H9 (cell line): ENCODE measurements around the gene RUSC2. TPM values are rescaled to one million over a fixed set of nuclear protein-coding genes. Genes with fewer than 3 reads are reported as not detected.

Experiments
- DNase-seq: peaks from one replicate; pipeline ENCODE4 v3.0.0-alpha.2; 2017
- H2AFZ ChIP-seq: one replicate; pipeline ENCODE4 v1.6.1; 2013; ENCODE audit warnings: mild to moderate bottlenecking, low read length, control low read depth, moderate library complexity
- H2AK5ac ChIP-seq: 2 replicates; pipeline ENCODE4 v1.6.1; 2013; ENCODE audit warnings: low read length, control low read depth, mixed read lengths; ENCODE audit not compliant: insufficient read length
- H2BK120ac ChIP-seq: one replicate; pipeline ENCODE4 v1.6.1; 2013; ENCODE audit warnings: low read depth, mild to moderate bottlenecking, low read length, control low read depth, inconsistent platforms; ENCODE audit not compliant: poor library complexity, severe bottlenecking
- H2BK12ac ChIP-seq: 2 replicates; pipeline ENCODE4 v1.6.1; 2013; ENCODE audit warnings: low read length, control low read depth, mixed read lengths, low read depth; ENCODE audit not compliant: insufficient read length
- H2BK15ac ChIP-seq: 2 replicates; pipeline ENCODE4 v1.6.1; 2013; ENCODE audit warnings: low read depth, low read length, control low read depth
- H2BK20ac ChIP-seq: one replicate; pipeline ENCODE4 v1.6.1; 2013; ENCODE audit warnings: low read depth, mild to moderate bottlenecking, low read length, control low read depth, inconsistent platforms; ENCODE audit not compliant: poor library complexity, severe bottlenecking
- H2BK5ac ChIP-seq: 2 replicates; pipeline ENCODE4 v1.6.1; 2013; ENCODE audit warnings: low read length, control low read depth, mixed read lengths; ENCODE audit not compliant: insufficient read length
- H3K14ac ChIP-seq: 2 replicates; pipeline ENCODE4 v1.6.1; 2013; ENCODE audit warnings: low read length, control low read depth; ENCODE audit not compliant: insufficient read depth
- H3K18ac ChIP-seq: 2 replicates; pipeline ENCODE4 v1.6.1; 2013; ENCODE audit warnings: low read depth, mild to moderate bottlenecking, mixed read lengths, low read length, control low read depth; ENCODE audit not compliant: insufficient read length
- H3K23ac ChIP-seq: 2 replicates; pipeline ENCODE4 v1.6.1; 2013; ENCODE audit warnings: low read length, control low read depth, mixed read lengths, low read depth; ENCODE audit not compliant: insufficient read length
- H3K23me2 ChIP-seq: 2 replicates; pipeline ENCODE4 v1.6.1; 2013; ENCODE audit warnings: low read depth, mild to moderate bottlenecking, mixed read lengths, low read length, control low read depth; ENCODE audit not compliant: insufficient read length, poor library complexity, severe bottlenecking
- H3K27ac ChIP-seq: 2 replicates; pipeline ENCODE4 v1.5.1; 2013; ENCODE audit warnings: low read length, control low read depth, mixed read lengths, low read depth; ENCODE audit not compliant: insufficient read length
- H3K27me3 ChIP-seq: 2 replicates; pipeline ENCODE4 v1.6.1; 2013; ENCODE audit warnings: low read length, control low read depth, inconsistent platforms; ENCODE audit not compliant: insufficient read depth
- H3K4ac ChIP-seq: 2 replicates; pipeline ENCODE4 v1.6.1; 2013; ENCODE audit warnings: low read depth, mild to moderate bottlenecking, control low read depth, inconsistent platforms, low read length, moderate library complexity
- H3K4me1 ChIP-seq: 2 replicates; pipeline ENCODE4 v1.6.1; 2013; ENCODE audit warnings: low read length, control low read depth, inconsistent platforms; ENCODE audit not compliant: insufficient read depth
- H3K4me2 ChIP-seq: 2 replicates; pipeline ENCODE4 v1.6.1; 2013; ENCODE audit warnings: low read length, control low read depth, mixed read lengths; ENCODE audit not compliant: insufficient read length, insufficient read depth
- H3K56ac ChIP-seq: 2 replicates; pipeline ENCODE4 v1.6.1; 2013; ENCODE audit warnings: low read depth, mild to moderate bottlenecking, mixed read lengths, low read length, control low read depth; ENCODE audit not compliant: insufficient read length
- H3K79me1 ChIP-seq: 2 replicates; pipeline ENCODE4 v1.6.1; 2013; ENCODE audit warnings: low read depth, mild to moderate bottlenecking, moderate library complexity, low read length, control low read depth, inconsistent platforms; ENCODE audit not compliant: insufficient read depth, poor library complexity, severe bottlenecking
- H3K79me2 ChIP-seq: 2 replicates; pipeline ENCODE4 v1.6.1; 2013; ENCODE audit warnings: low read length, control low read depth, inconsistent platforms; ENCODE audit not compliant: insufficient read depth
- H3K9ac ChIP-seq: 2 replicates; pipeline ENCODE4 v1.6.1; 2013; ENCODE audit warnings: low read length, control low read depth, mixed read lengths; ENCODE audit not compliant: insufficient read length; ENCODE audit errors: extremely low read depth
- H3K9me3 ChIP-seq: one replicate; pipeline ENCODE4 v1.6.1; 2013; ENCODE audit warnings: low read depth, low read length, inconsistent platforms; ENCODE audit not compliant: control insufficient read depth
- H3T11ph ChIP-seq: one replicate; pipeline ENCODE4 v1.6.1; 2013; ENCODE audit warnings: mild to moderate bottlenecking, low read length, control low read depth, inconsistent platforms
- H4K20me1 ChIP-seq: one replicate; pipeline ENCODE4 v1.6.1; 2013; ENCODE audit not compliant: control insufficient read depth, insufficient read length, insufficient read depth
- H4K5ac ChIP-seq: 2 replicates; pipeline ENCODE4 v1.6.1; 2013; ENCODE audit warnings: low read depth, mild to moderate bottlenecking, mixed read lengths, low read length, control low read depth; ENCODE audit not compliant: insufficient read length
- H4K8ac ChIP-seq: replicated peaks from 2 replicates; pipeline ENCODE4 v1.6.1; 2013; ENCODE audit warnings: low read length, control low read depth, mixed read lengths, low read depth; ENCODE audit not compliant: insufficient read length
- H4K91ac ChIP-seq: 2 replicates; pipeline ENCODE4 v1.6.1; 2013; ENCODE audit warnings: low read depth, mild to moderate bottlenecking, moderate library complexity, mixed read lengths, low read length, control low read depth; ENCODE audit not compliant: insufficient read length
- H3K27ac Mint-ChIP-seq, 3 experiments: 2 replicates in 2 of 3; 3 replicates in 1 of 3; pipeline ENCODE4 v1.8.0; 2020 to 2021; ENCODE audit warnings: mixed read lengths in 3 of 3, mild to moderate bottlenecking in 1 of 3, moderate library complexity in 1 of 3
- H3K27me3 Mint-ChIP-seq: 2 replicates; pipeline ENCODE4 v1.8.0; 2021; ENCODE audit warnings: low read depth, mild to moderate bottlenecking, moderate library complexity, mixed read lengths
- H3K36me3 Mint-ChIP-seq, 3 experiments: 2 replicates in 2 of 3; 3 replicates in 1 of 3; pipeline ENCODE4 v1.8.0; 2020 to 2021; ENCODE audit warnings: low read depth in 3 of 3, mixed read lengths in 3 of 3; ENCODE audit not compliant: insufficient read depth in 1 of 3
- H3K4me1 Mint-ChIP-seq, 2 experiments: 2 replicates each; pipeline ENCODE4 v1.8.0; 2020; ENCODE audit warnings: mixed read lengths in 2 of 2
- H3K4me3 Mint-ChIP-seq, 2 experiments: 2 replicates in 1 of 2; 3 replicates in 1 of 2; pipeline ENCODE4 v1.8.0; 2020 to 2021; ENCODE audit warnings: mild to moderate bottlenecking in 2 of 2, mixed read lengths in 2 of 2, moderate library complexity in 1 of 2
- H3K9me3 Mint-ChIP-seq, 2 experiments: 2 replicates in 1 of 2; 3 replicates in 1 of 2; pipeline ENCODE4 v1.8.0; 2020; ENCODE audit warnings: mild to moderate bottlenecking in 2 of 2, mixed read lengths in 2 of 2, moderate library complexity in 1 of 2
- CTCF ChIP-seq: fragments of 200-600 bp; sonication (generic); conservative IDR thresholded peaks from 3 replicates; pipeline ENCODE4 v1.8.0; 2021; ENCODE audit warnings: antibody characterized with exemption, mild to moderate bottlenecking
- WGBS: extraction: QIAGEN DNeasy Blood & Tissue Kit; methylation state at CpG from one replicate; pipeline ENCODE4 v1.1.7; 2013; ENCODE audit warnings: missing lambda C conversion rate, low lambda C conversion rate, mixed read lengths; ENCODE audit not compliant: insufficient read length; ENCODE audit errors: extremely low coverage; 5-methylcytosine and 5-hydroxymethylcytosine counted together
- total RNA-seq: library from RNA; stranded (reverse); gene quantifications from 2 replicates; pipeline ENCODE4 v1.2.1, GENCODE V29; 2021

Gene RUSC2
- total RNA-seq, 1 experiment from 2014 or later, result 6.3 TPM

DNA sequence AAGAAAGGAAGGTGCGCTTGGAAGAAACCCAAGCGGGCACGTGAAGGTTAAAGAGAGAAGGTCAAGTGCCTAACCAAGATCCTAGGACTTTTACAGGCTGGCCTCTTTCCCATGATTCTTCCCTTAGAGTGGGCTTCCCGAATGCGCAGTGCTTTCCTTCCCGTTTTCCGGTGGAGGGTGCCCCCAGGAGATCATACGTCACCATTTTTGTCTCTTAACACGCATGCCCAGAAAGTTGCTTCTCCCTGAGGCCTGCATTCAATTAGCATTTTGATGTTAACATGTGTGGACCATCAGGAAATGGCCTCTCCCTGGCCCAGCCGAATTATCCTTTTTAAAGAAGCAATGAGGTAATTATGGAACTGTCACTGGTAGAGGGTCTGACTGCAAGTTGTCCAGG lies 1.9 kb upstream of the RUSC2 start:
- Mint-ChIP-seq H3K27me3 (peaks cover 3% of the 10 kb centered on the region; the same call in 1 of the 2 replicates), H3K27ac (peak overlapping the region in 1 of 3 experiments; percentile 6; a peak in 2 of 7 replicates), H3K9me3 (no peaks in the 10 kb centered on the region; a peak in 1 of 5 replicates), H3K4me1 (peaks cover 20 to 32% of the 10 kb centered on the region in 2 experiments), H3K36me3 (0 out of 7 replicates have a peak, but pooled peaks cover 0 to under 1% (median 0%) of the 10 kb centered on the region in 3 experiments), H3K4me3 (peak overlapping the region in 1 of 2 experiments; percentile 41; a peak in 3 of 5 replicates)
- Histone ChIP-seq H4K20me1 (no peaks in the 10 kb centered on the region), H2BK120ac (no peak overlapping the region), H2BK20ac (no peak overlapping the region), H3K23ac (no peak overlapping the region), H3K79me1 (no peaks in the 10 kb centered on the region), H3K27me3 (no peaks in the 10 kb centered on the region), H2BK12ac (no peak overlapping the region), H3K23me2 (peaks cover 13% of the 10 kb centered on the region), H3K4ac (no peak overlapping the region), H3K79me2 (no peaks in the 10 kb centered on the region), H4K8ac (no peak overlapping the region), H2AFZ (no peak overlapping the region), H3K4me1 (peaks cover 4% of the 10 kb centered on the region; the same call in 1 of the 2 replicates), H3K27ac (no peak overlapping the region), H3K18ac (no peak overlapping the region), H3T11ph (no peak overlapping the region), H3K9ac (no peak overlapping the region), H2BK15ac (no peak overlapping the region), H3K14ac (no peak overlapping the region), H3K56ac (no peak overlapping the region), H2BK5ac (no peak overlapping the region), H4K5ac (no peak overlapping the region), H4K91ac (no peak overlapping the region), H2AK5ac (no peak overlapping the region), H3K9me3 (no peaks in the 10 kb centered on the region), H3K4me2 (no peak overlapping the region)
- TF ChIP-seq CTCF, result no peak
- WGBS, result no CpG with 5 or more reads among the region's 10 CpGs
- DNase-seq, result no peak
